ENCODE results near the gene MAGEA11.
"Not testable (repeated sequence)": the region's sequence is repeated elsewhere in the genome, so short reads cannot be mapped to it uniquely, and the experiment has no call there.

The MAGEA11 gene

DNA sequence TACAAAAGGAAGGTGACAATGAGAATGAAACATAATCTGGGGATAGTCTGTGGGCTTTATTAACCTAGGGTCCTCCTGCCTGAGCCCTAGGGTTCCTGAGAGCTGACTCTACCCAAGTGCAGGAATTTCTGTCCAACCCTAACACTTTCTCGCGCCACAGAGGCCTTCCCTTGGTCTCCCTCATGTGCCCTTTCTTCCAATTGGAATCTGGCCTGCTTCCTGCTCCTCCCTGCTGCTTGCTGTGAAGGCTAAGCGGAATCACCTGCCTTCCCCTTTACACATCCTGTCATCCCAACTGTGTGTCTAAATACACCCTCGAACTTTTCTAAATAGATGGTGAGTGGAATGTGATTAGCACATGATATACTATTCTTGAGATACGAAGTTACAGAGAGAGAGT is 5.9 kb downstream of the MAGEA11 start:
- no peak for DNase-seq (ENCODE audit: low read depth)

DNA sequence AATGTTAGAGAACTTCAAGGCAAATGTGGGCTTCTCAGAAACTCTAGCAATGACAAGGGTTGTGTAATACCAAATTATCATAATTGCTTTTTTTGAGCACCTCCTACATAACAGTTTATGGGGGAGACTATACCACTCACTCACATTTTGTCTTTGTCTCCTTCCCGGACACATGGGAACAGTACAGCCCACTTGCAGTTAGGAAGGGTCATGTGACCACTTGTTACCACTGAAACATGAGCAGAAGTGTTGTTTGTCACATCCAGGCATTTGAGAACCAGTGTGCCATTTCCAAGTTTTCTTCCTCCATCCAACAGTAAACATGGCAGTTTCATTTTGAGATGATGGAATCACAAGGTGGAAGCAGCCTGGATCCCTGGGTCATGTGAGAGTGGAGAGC is 6.9 kb downstream of the MAGEA11 start:
- no peak for DNase-seq (ENCODE audit: low read depth)

DNA sequence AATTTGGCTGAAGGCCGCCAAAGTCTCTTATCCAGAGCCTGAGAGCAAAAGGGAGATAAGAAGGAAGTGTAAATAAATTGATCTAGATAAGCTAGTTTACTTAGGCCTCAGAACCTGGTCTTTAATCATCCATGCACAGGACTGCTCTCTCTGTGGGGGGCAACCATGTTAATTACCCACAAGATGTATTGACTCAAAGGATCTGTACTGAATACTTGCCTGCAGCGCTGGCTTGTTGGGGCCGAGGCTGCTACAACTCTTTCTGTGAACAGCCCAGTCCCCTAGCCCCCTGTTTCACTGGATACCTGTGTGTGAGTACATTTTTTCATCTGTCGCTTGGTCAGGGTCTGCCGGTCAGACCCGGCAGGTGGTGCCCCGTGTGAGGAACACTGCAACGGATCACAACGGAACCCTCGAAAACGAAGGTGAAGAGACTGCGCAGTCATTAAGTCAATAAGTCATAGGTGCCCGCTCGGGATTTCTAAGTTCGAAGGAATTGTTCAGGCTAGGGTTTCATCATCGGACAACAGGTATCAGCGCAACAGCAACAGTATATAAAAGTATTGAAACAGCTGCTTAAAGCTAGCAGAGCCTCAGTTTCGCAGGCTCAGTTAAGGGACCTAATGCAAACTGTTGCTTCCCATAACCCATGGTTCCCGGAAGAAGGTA is 8.3 kb downstream of the MAGEA11 start:
- no peak for DNase-seq (ENCODE audit: low read depth)

- not testable (repeated sequence) for DNase-seq (ENCODE audit: low read depth)
Observed at GRCh38 chrX:149721241-149721640, 9.4 kb downstream of the MAGEA11 start.

- DNase-seq (ENCODE audit: low read depth), result no peak
Observed at GRCh38 chrX:149721778-149722177, 9.9 kb downstream of the MAGEA11 start.

- not testable (repeated sequence) for DNase-seq (ENCODE audit: low read depth)
Observed at GRCh38 chrX:149723583-149724118, 11.8 kb downstream of the MAGEA11 start.

DNA sequence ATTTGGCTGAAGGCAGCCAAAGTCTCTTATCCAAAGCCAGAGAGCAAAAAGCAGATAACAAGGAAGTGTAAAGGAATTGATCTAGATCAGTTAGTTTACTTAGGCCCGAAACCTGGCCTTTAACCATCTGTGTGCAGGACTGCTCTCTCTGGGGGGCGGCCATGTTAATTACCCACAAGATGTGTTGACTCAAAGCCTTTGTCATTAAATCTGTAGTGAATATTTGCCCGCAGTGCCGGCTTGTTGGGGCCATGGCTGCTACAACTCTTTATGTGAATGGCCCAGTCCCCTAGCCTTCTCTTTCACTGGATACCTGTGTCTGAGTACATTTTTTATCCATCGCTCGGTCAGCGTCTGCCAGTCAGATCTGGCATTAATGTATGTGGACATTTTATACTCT is 15.4 kb downstream of the MAGEA11 start:
- not testable (repeated sequence) for DNase-seq (ENCODE audit: low read depth)

- DNase-seq (ENCODE audit: low read depth), result not testable (repeated sequence)
Observed at GRCh38 chrX:149742269-149742668, 30.4 kb downstream of the MAGEA11 start.

GRCh38 chrX:149746390-149747007 is 34.6 kb downstream of the MAGEA11 start:
- DNase-seq (ENCODE audit: low read depth), result not testable (repeated sequence)

DNA sequence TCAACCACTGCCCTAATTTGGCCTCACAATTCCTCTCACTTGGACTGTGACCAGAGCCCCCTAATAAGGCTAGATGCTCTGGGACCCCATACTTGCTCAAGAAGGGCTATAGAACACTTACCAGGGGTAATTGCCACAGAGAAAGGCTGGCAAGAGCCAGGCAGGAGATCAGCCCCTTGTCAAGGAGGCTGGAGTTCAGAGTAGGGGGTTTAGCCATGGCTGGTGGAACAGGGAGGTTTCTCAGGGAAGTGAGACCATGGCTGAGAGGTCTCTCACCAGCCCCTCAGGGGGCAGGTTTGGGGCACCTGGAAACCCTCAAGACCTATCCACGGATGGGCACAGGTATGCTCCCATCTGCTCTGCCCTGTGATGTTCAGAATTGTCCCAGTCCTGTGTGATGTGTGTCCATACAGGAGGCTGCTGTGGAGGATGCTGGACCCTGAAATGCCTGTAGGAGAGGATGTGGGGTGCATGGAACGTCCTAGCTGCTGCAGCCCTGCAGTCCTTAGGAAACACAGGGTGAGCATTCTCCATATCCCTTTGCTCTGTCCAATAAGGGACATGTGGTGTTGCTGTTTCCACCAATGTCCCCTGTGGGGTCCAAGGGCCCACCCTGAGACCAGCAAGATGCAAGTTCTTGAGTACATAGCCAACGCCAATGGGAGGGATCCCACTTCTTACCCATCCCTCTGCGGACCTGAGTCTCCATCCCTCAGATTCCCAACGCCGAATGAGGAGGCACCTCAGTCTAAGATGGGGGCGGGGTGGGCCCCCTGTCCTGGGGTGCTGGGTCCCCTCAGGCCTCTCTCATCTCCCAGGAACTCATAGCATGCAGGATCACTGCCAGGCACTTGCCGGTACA is 45.6 kb downstream of the MAGEA11 start:
- no peak for DNase-seq (ENCODE audit: low read depth)

GRCh38 chrX:149758068-149758714 is 46.3 kb downstream of the MAGEA11 start:
- DNase-seq (ENCODE audit: low read depth), result no peak

GRCh38 chrX:149758715-149759078 is 46.8 kb downstream of the MAGEA11 start:
- DNase-seq (ENCODE audit: low read depth), result not testable (repeated sequence)

DNA sequence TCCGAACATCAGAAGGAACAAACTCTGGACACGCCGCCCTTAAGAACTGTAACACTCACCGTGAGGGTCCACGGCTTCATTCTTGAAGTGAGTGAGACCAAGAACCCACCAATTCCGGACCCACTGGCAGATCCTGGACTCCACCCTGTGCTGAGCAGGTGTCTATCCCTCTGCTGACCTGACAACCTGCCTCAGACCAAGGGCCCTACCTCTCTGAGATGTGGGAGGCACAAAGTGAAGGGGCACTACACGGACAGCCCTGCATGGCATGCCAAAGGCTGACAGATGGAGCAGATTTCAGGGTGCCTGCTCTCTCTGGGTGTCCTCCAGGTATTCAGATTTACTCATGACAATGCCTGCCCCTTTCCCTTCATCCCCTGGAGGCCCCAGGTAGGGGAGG is 48.0 kb downstream of the MAGEA11 start:
- no peak for DNase-seq (ENCODE audit: low read depth)

DNA sequence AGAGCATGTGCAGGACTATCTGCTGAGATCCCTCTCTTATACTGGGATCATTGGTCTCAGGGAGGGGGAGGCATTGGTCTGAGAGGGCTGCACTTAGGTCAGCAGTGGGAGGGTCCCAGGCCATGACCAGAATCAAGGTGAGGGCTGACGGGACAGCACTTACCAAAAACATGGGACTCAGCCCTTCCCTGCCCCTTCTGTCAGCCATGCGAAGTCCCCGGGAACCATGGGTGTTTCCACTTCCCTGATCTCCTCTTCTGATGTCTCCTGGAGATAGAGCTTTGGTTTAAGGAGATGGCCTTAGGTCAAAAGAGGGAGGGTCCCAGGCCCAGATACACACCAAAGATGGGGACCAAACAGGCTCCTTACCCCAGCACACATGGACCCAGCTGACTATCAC is 49.1 kb downstream of the MAGEA11 start:
- no peak for DNase-seq (ENCODE audit: low read depth)

GRCh38 chrX:149761858-149762674 is 50.2 kb downstream of the MAGEA11 start:
- not testable (repeated sequence) for DNase-seq (ENCODE audit: low read depth)

DNA sequence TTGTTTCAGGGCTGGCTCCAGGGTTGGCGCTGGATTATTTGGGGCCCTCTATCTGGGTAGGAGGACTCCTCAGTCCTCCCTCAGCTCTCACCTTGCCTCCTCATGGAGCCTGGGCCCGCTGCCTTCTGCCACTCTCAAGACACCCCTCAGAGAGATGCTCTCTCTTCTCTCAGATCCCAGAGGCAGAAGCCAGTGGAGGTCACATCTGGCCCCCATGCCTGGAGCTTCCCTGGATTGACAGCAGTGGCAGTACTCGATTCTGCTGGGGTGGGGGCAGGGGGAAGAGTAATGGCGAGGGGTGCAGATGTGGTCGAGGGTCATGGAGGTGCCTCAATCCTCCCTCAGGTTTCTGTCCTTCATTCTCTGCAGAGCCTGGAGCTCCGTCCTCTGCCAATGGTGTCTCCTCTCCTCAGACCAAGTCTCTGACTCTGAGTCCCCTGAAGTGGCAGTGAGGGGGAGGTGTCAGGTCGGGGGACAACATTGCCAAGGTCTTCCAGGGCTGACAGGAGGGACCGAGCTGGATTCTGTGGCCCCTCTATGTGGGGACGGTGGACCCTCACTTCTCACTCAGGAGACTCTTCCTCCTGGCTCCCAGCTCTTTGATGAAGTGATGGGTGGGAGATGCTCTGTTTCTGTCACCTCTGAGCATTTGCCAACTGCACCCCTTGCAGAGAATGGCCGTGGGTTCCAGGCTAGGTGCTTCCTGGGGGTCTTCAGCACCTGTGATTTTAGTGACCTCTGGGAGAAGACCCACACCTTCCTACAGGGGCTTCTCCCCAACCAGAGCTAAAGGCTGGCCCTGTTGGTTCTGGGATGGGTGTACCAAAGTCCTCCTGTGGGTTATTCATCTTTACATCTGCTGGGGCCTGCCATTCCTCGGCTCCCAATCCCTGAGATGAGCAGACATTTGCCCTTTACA is 51.1 kb downstream of the MAGEA11 start:
- DNase-seq (ENCODE audit: low read depth), result no peak

All from stromal cell of bone marrow (primary cell).